K562 (cell line): ENCODE data around the gene TRIM37. TPM values are rescaled to one million over a fixed set of nuclear protein-coding genes. Genes with fewer than 3 reads are reported as not detected.

Experiments used
- ATAC-seq: fragments of 200-7000 bp; cut with Tn5 transposase; 3 replicates; pipeline ENCODE4 v1.9.1; 2020; ENCODE audit warnings: moderate library complexity
- BruUV-seq: library from RNA; stranded (reverse); fragments of 400-500 nt; replicated peaks from 2 replicates; lab custom pipeline; 2021; lab: Mats Ljungman, UMichigan
- CTCF ChIA-PET: fragments of 300-600 bp; formaldehyde crosslinking; extraction: SDS; loops from one replicate; lab custom pipeline; 2021; ENCODE audit warnings: low intra/inter-chr PET ratio; lab: Yijun Ruan, JAX
- POLR2A ChIA-PET: fragments of 300-600, 350-650 bp; sonication (Branson Sonifier 250); formaldehyde crosslinking; extraction: SDS; loops from one replicate; lab custom pipeline; 2021; ENCODE audit warnings: antibody characterized with exemption, inconsistent platforms; lab: Yijun Ruan, JAX
- DNase-seq, 4 experiments: peaks; one replicate each; pipeline versions ENCODE4 v3.0.0 to v3.0.0-alpha.2; 2011 to 2018; ENCODE audit warnings: low spot score in 3 of 4, mixed read lengths in 3 of 4; ENCODE audit errors: extremely low read depth in 1 of 4
- FAIRE-seq: peaks from 2 replicates; lab custom pipeline; 2011; peaks lifted over from hg19 to GRCh38; lab: Jason Lieb, UNC
- H2AFZ ChIP-seq: 2 replicates; pipeline ENCODE4 v1.6.0; 2011; ENCODE audit warnings: low read depth, low read length, control low read depth, inconsistent platforms
- H3K27ac ChIP-seq: fragments of 200-600 bp; 3 replicates; pipeline ENCODE4 v1.8.0; 2011; ENCODE audit warnings: low read depth, mild to moderate bottlenecking, control low read depth, inconsistent platforms, low read length, moderate library complexity, mixed read lengths; ENCODE audit errors: extremely low read depth
- H3K27me3 ChIP-seq, 2 experiments: fragments of 300-600 bp in 1 of 2; 2 replicates in 1 of 2; 3 replicates in 1 of 2; pipeline versions ENCODE4 v1.6.0 to v1.8.0; 2011; ENCODE audit warnings: inconsistent platforms in 2 of 2, low read length in 2 of 2, mild to moderate bottlenecking in 1 of 2, mixed read lengths in 1 of 2, moderate library complexity in 1 of 2; ENCODE audit not compliant: control insufficient read depth in 2 of 2, insufficient read depth in 2 of 2
- H3K36me3 ChIP-seq: fragments of 300-600 bp; 3 replicates; pipeline ENCODE4 v1.8.0; 2011; ENCODE audit warnings: mild to moderate bottlenecking, low read length, inconsistent platforms; ENCODE audit not compliant: control insufficient read depth, insufficient read depth
- H3K4me1 ChIP-seq, 2 experiments: fragments of 200-600 bp in 1 of 2; replicated peaks in 1 of 2; 2 replicates in 1 of 2; 3 replicates in 1 of 2; pipeline versions ENCODE4 v1.5.1 to v1.8.0; 2011; ENCODE audit warnings: inconsistent platforms in 2 of 2, low read length in 2 of 2, mild to moderate bottlenecking in 1 of 2, mixed read lengths in 1 of 2, moderate library complexity in 1 of 2; ENCODE audit not compliant: control insufficient read depth in 2 of 2, insufficient read depth in 2 of 2
- H3K4me2 ChIP-seq: 2 replicates; pipeline ENCODE4 v1.6.1; 2011; ENCODE audit warnings: low read length, control low read depth, inconsistent platforms, mixed read lengths; ENCODE audit not compliant: insufficient read depth
- H3K4me3 ChIP-seq: fragments of 200-600 bp; sonication (generic), shearing (Covaris generic); 2 replicates; pipeline ENCODE4 v1.5.1; 2016; ENCODE audit warnings: control low read depth, inconsistent platforms
- H3K79me2 ChIP-seq: fragments of 200-600 bp; 3 replicates; pipeline ENCODE4 v1.8.0; 2011; ENCODE audit warnings: low read length, inconsistent platforms; ENCODE audit not compliant: control insufficient read depth, insufficient read depth
- H3K9ac ChIP-seq, 2 experiments: 2 replicates each; pipeline versions ENCODE4 v1.6.0 to v1.6.1; 2011; ENCODE audit warnings: low read depth in 2 of 2, low read length in 2 of 2, control low read depth in 1 of 2, inconsistent platforms in 1 of 2, mild to moderate bottlenecking in 1 of 2, mixed read lengths in 1 of 2; ENCODE audit not compliant: insufficient read depth in 1 of 2
- H3K9me1 ChIP-seq: one replicate; pipeline ENCODE4 v1.6.0; 2011; ENCODE audit warnings: inconsistent platforms, mild to moderate bottlenecking, low read length, moderate library complexity; ENCODE audit not compliant: control insufficient read depth, insufficient read depth
- H3K9me3 ChIP-seq: replicated peaks from 2 replicates; pipeline ENCODE4 v1.5.1; 2011; ENCODE audit warnings: low read depth, low read length, inconsistent platforms; ENCODE audit not compliant: control insufficient read depth, insufficient read depth
- H4K20me1 ChIP-seq: replicated peaks from 2 replicates; pipeline ENCODE4 v1.6.1; 2011; ENCODE audit warnings: low read length, inconsistent platforms, mixed read lengths; ENCODE audit not compliant: control insufficient read depth, insufficient read depth
- BCL6 ChIP-seq: fragments of 250-450 bp; sonication (Bioruptor Pico); IDR thresholded peaks from 2 replicates; pipeline ENCODE4 v1.4.0; 2020
- CBX1 ChIP-seq: sonication (generic); IDR thresholded peaks from 2 replicates; pipeline ENCODE4 v1.6.1; 2016; ENCODE audit warnings: antibody characterized with exemption, low read depth, mild to moderate bottlenecking
- CHCHD3 ChIP-seq: fragments of 250-450 bp; sonication (Bioruptor Pico); IDR thresholded peaks from 2 replicates; pipeline ENCODE4 v2.1.2; 2022; ENCODE audit warnings: mild to moderate bottlenecking
- FOXA1 ChIP-seq: fragments of 450-650 bp; IDR thresholded peaks from 2 replicates; pipeline ENCODE4 v1.6.1; 2016; ENCODE audit warnings: mild to moderate bottlenecking, borderline replicate concordance
- GABPA ChIP-seq: fragments of 200-800 bp; sonication (Bioruptor generic); conservative IDR thresholded peaks from 2 replicates; pipeline ENCODE4 v1.6.1; 2016; ENCODE audit warnings: low read depth, missing genetic modification characterization, missing compliant biosample characterization
- GTF2A2 ChIP-seq: IDR thresholded peaks from 2 replicates; pipeline ENCODE4 v1.6.1; 2016; ENCODE audit warnings: mild to moderate bottlenecking, missing genetic modification characterization, missing compliant biosample characterization
- HCFC1 ChIP-seq: IDR thresholded peaks from 2 replicates; pipeline ENCODE4 v1.6.1; 2012; ENCODE audit warnings: low read depth, low read length, improper control_type of control experiment
- POU5F1 ChIP-seq: fragments of 150-350 bp; IDR thresholded peaks from 2 replicates; pipeline ENCODE4 v1.6.1; 2014; ENCODE audit warnings: borderline replicate concordance, low read length, low read depth, mild to moderate bottlenecking; ENCODE audit not compliant: partially characterized antibody
- RHOXF2B ChIP-seq: fragments of 250-450 bp; sonication (Bioruptor Pico); conservative IDR thresholded peaks from 2 replicates; pipeline ENCODE4 v1.5.1; 2021
- ZFP36 ChIP-seq: fragments of 150-350 bp; IDR thresholded peaks from 2 replicates; pipeline ENCODE4 v1.6.1; 2018; ENCODE audit warnings: low read length, low read depth; ENCODE audit not compliant: partially characterized antibody
- ZNF184 ChIP-seq: sonication (generic); formaldehyde crosslinking; IDR thresholded peaks from 2 replicates; pipeline ENCODE4 v1.5.0; 2020; ENCODE audit warnings: missing genetic modification reagents
- WGBS: fragments of 100-300 bp; shearing (Covaris generic); methylation state at CpG from one replicate; pipeline ENCODE4 v1.1.6; 2016; ENCODE audit warnings: low coverage, mixed read lengths; ENCODE audit not compliant: insufficient coverage; ENCODE audit errors: missing lambda C conversion rate; 5-methylcytosine and 5-hydroxymethylcytosine counted together
- in situ Hi-C: fragments of 300-500 bp; cut with MboI; formaldehyde crosslinking; loops from 4 replicates; pipeline ENCODE4 v1.15.0; 2018; ENCODE audit warnings: inconsistent platforms, mixed read lengths
- intact Hi-C: fragments of 100-400 bp; cut with micrococcal nuclease; formaldehyde crosslinking; loops from 2 replicates; pipeline ENCODE4 v1.14.2; 2022
- polyA plus RNA-seq, 8 experiments: library from polyadenylated mRNA; depleted of rRNA in 4 of 8; stranded (reverse) in 5 of 8; unstranded in 3 of 8; fragments of >200 nt; fragmentation: Nextera tagmentation in 2 of 8; fragmentation: Illumina TruSeq in 1 of 8; extraction: Ambion mirVana in 2 of 8; extraction: Trizol in 1 of 8; gene quantifications; 2 replicates each; pipeline versions ENCODE4 v1.2.1 to v1.2.3, GENCODE V29; 2011 to 2014; ENCODE audit warnings: inconsistent platforms in 1 of 8, missing spikeins in 1 of 8
- total RNA-seq, 7 experiments: library from RNA; depleted of rRNA in 6 of 7; stranded (reverse); fragments of >200 nt in 6 of 7; fragmentation: Illumina TruSeq in 2 of 7; extraction: Trizol in 2 of 7; gene quantifications; 2 replicates each; pipeline versions ENCODE4 v1.2.1 to v1.2.3, GENCODE V29; 2011 to 2021; ENCODE audit warnings: low replicate concordance in 1 of 7
- TF ChIP-seq, protein P1 (sequence below): fragments of 450-650 bp; IDR thresholded peaks from 2 replicates; pipeline ENCODE4 v1.6.1; 2017; ENCODE audit warnings: antibody characterized with exemption, mild to moderate bottlenecking
- TF ChIP-seq, protein P2 (sequence below), 2 experiments: fragments of 450-650 bp in 1 of 2; sonication (generic) in 1 of 2; formaldehyde crosslinking in 1 of 2; IDR thresholded peaks in 1 of 2; conservative IDR thresholded peaks in 1 of 2; 2 replicates each; pipeline versions ENCODE4 v1.6.1 to v1.8.1; 2016 to 2023; ENCODE audit warnings: mild to moderate bottlenecking in 2 of 2, moderate library complexity in 2 of 2, inconsistent platforms in 1 of 2, missing genetic modification reagents in 1 of 2
- TF ChIP-seq, protein P3 (sequence below): fragments of 200-800 bp; sonication (Bioruptor generic); IDR thresholded peaks from 2 replicates; pipeline ENCODE4 v1.6.1; 2017; ENCODE audit warnings: missing genetic modification characterization, missing compliant biosample characterization

The TRIM37 gene
- total and polyA plus RNA-seq, 9 of the 15 experiments (the other 6 are each of a cell fraction or from before 2014, with no cell fraction given) = 4.5 to 31.4 (median 23.8) TPM

DNA sequence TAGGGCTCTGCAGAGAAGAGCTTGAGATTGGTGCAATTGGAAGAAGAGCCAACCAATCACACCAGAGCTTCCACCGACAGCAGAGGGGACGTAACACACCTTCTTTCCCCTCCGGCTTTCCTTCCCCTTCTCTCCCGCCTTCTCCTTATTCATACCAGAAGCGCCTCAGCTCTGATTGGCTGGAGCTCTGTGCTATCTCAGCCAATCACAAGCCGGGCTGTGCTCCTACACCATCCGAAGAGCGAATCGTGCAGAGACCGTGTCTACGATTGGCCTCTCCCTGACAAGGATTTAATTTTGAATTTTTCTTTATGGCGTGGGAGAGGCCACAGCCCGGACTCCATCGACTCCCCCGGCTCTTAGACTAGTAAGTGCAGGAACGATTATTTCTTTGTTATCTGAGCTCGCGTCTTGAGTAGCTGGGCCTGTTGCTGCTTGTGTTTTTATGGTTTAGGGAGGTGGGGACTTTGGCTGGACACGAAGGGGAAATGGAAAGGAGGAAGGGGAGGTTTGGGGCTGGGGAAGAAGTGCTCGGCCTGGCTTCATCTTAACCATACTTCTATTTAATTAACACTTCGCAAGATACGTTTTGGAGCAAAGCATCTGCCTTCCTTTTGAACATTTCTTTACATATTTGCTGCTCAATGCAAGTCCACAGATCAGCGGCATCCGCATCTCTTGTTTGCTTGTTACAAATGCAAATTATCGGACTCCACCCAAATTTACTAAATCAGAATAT is 48.9 kb upstream of the TRIM37 start, which contains the start of gene PRR11:
Gene PRR11 (plus strand): TSS at position 308 of the 739 bp plus-strand sequence. CDS start 14,007 bp downstream, outside the sequence.
- no peaks in the 10 kb centered on the region for H3K9me3 ChIP-seq
- in situ Hi-C loops = no loop called here
- peak; percentile 98 for FAIRE-seq
- no peak for TF ChIP-seq GTF2A2
- no peak for TF ChIP-seq GABPA (tag)
- no peak for TF ChIP-seq CHCHD3 (CRISPR knock-in tag)
- no peak for TF ChIP-seq ZNF184
- no peak for TF ChIP-seq CBX1
- no peak for TF ChIP-seq BCL6 (CRISPR knock-in tag)
- no peak for TF ChIP-seq ZFP36
- TF ChIP-seq, protein P1, sequence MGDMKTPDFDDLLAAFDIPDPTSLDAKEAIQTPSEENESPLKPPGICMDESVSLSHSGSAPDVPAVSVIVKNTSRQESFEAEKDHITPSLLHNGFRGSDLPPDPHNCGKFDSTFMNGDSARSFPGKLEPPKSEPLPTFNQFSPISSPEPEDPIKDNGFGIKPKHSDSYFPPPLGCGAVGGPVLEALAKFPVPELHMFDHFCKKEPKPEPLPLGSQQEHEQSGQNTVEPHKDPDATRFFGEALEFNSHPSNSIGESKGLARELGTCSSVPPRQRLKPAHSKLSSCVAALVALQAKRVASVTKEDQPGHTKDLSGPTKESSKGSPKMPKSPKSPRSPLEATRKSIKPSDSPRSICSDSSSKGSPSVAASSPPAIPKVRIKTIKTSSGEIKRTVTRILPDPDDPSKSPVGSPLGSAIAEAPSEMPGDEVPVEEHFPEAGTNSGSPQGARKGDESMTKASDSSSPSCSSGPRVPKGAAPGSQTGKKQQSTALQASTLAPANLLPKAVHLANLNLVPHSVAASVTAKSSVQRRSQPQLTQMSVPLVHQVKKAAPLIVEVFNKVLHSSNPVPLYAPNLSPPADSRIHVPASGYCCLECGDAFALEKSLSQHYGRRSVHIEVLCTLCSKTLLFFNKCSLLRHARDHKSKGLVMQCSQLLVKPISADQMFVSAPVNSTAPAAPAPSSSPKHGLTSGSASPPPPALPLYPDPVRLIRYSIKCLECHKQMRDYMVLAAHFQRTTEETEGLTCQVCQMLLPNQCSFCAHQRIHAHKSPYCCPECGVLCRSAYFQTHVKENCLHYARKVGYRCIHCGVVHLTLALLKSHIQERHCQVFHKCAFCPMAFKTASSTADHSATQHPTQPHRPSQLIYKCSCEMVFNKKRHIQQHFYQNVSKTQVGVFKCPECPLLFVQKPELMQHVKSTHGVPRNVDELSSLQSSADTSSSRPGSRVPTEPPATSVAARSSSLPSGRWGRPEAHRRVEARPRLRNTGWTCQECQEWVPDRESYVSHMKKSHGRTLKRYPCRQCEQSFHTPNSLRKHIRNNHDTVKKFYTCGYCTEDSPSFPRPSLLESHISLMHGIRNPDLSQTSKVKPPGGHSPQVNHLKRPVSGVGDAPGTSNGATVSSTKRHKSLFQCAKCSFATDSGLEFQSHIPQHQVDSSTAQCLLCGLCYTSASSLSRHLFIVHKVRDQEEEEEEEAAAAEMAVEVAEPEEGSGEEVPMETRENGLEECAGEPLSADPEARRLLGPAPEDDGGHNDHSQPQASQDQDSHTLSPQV = no peak
- TF ChIP-seq, protein P2, sequence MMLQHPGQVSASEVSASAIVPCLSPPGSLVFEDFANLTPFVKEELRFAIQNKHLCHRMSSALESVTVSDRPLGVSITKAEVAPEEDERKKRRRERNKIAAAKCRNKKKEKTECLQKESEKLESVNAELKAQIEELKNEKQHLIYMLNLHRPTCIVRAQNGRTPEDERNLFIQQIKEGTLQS (IDR thresholded peaks at IDR 0.05) = no peak
- TF ChIP-seq, protein P2 (CRISPR knock-in tag; conservative IDR thresholded peaks at IDR 0.05) = no peak
- no peak for TF ChIP-seq RHOXF2B (CRISPR knock-in tag)
- TF ChIP-seq POU5F1 = no peak
- TF ChIP-seq, protein P3, sequence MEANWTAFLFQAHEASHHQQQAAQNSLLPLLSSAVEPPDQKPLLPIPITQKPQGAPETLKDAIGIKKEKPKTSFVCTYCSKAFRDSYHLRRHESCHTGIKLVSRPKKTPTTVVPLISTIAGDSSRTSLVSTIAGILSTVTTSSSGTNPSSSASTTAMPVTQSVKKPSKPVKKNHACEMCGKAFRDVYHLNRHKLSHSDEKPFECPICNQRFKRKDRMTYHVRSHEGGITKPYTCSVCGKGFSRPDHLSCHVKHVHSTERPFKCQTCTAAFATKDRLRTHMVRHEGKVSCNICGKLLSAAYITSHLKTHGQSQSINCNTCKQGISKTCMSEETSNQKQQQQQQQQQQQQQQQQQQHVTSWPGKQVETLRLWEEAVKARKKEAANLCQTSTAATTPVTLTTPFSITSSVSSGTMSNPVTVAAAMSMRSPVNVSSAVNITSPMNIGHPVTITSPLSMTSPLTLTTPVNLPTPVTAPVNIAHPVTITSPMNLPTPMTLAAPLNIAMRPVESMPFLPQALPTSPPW (CRISPR knock-in tag) = peak; percentile 79
- no peak for TF ChIP-seq FOXA1
- no peak for TF ChIP-seq HCFC1

More for the DNA sequence above, 48.9 kb upstream of the TRIM37 start, which contains the start of gene PRR11:
- Histone ChIP-seq H3K4me2 (peak within 1 kb of the TSS; percentile 90), H3K9me1 (no peaks in the 10 kb centered on the region), H3K9ac (peak within 1 kb of the TSS; percentile 92 to 99), H3K4me1 (peaks cover 15 to 17% of the 10 kb centered on the region in 2 experiments; a peak in 3 of 5 replicates), H3K79me2 (peaks cover 93% of the 10 kb centered on the region), H3K36me3 (no peaks in the 10 kb centered on the region; the same call in 2 of the 3 replicates), H2AFZ (peak within 1 kb of the TSS; percentile 89), H3K27me3 (no peaks in the 10 kb centered on the region), H3K4me3 (peak within 1 kb of the TSS; percentile 69), H3K27ac (peak within 1 kb of the TSS; percentile 93), H4K20me1 (no peaks in the 10 kb centered on the region)
- 0% methylated on average over 24 of the region's 25 CpGs for WGBS
- peak; percentile 97 to 98 (median 98) for DNase-seq
- intact Hi-C loops = loop anchor here (2.0 to 5.0 kb wide), 2 partner anchors 49 to 137 kb away; partner anchors contain the start of gene TRIM37
- ChIA-PET POLR2A (interaction anchor here (0.5 to 3.5 kb wide), 18 partner anchors 9 to 809 kb away, joined by 3 to 18 read pairs (median 3); partner anchors contain the start of genes MTMR4 and TRIM37), CTCF (no interaction called here)
- peak; percentile 85 for ATAC-seq
- BruUV-seq = no TSS peak
